HS-5 (cell line): ENCODE measurements around the gene ZNF140.

Experiments used
- DNase-seq: peaks from one replicate; pipeline ENCODE4 v3.0.0-alpha.2; 2012; ENCODE audit warnings: low read depth

Gene ZNF140

GRCh38 chr12:133130038-133130807 is 49.5 kb downstream of the ZNF140 start, which contains the start of the genes ZNF10 and ZNF891:
TSS of gene ZNF10 (plus strand) at chr12:133130627. CDS start at chr12:133144493, 13,866 bp downstream.
TSS of gene ZNF891 (minus strand) at chr12:133130274. CDS start at chr12:133121918, 8,356 bp downstream.
- peak; percentile 64 for DNase-seq

DNA sequence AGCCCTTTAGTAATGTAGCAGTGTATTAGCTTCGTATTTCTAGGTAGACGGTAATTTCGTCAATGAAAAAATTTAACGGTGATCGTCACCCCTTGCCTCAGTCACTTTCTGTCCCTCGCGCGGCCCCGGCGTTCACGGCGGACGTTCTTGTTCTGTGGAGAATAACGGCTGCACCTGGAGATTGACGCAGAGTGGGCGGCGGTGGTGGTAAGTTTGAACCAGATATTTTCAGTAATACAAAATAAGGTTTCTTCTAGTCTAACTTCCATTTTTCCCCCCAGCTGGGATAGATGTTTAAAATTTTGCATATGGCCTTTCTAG is 50.0 kb downstream of the ZNF140 start:
- no peak for DNase-seq

GRCh38 chr12:133135747-133136146 is 55.0 kb downstream of the ZNF140 start:
- DNase-seq, result no peak

GRCh38 chr12:133145981-133146380 is 65.3 kb downstream of the ZNF140 start:
- no peak for DNase-seq

GRCh38 chr12:133156125-133156690 is 75.5 kb downstream of the ZNF140 start:
- no peak for DNase-seq
